ENCODE results near the gene TEX53. TPM values are rescaled to one million over a fixed set of nuclear protein-coding genes. Genes with fewer than 3 reads are reported as not detected.
A peak's percentile ranks its signal among the peaks of the same experiment; 100 is the strongest.

The TEX53 gene
- total RNA-seq, 4 donors from 2014 or later = not detected

GRCh38 chr9:114611516-114612271 lies 45.9 kb downstream of the TEX53 start:
- Histone ChIP-seq H3K27ac (peak overlapping the region; percentile 75 to 94 (median 90)), H3K4me1 (peaks cover 7 to 9% of the 10 kb centered on the region in 2 donors), H3K9me3 (no peaks in the 10 kb centered on the region), H3K36me3 (no peaks in the 10 kb centered on the region), H3K4me3 (peak overlapping the region; percentile 63 to 89 (median 71)), H3K27me3 (no peaks in the 10 kb centered on the region)
- DNase-seq (peak; percentile 45 to 75), ATAC-seq (peak; percentile 89)
- in situ Hi-C loops (cut with MboI; ENCODE audit: low sequenced_read_pairs in 4 of 4) (no loop called here), intact Hi-C loops (cut with DNase I; ENCODE audit: low total_unique reads) (loop anchor here (1.0 kb wide), 1 partner anchor 19 kb away; no protein-coding TSS in a partner anchor)
- TF ChIP-seq CTCF (IDR thresholded peaks at IDR 0.05 in 4 of 5, conservative IDR thresholded peaks at IDR 0.05 in 1 of 5) (no peak), POLR2A (IDR thresholded peaks at IDR 0.05) (no peak)

- intact Hi-C loops (cut with DNase I; ENCODE audit: low total_unique reads) (no loop called here), in situ Hi-C loops (cut with MboI; ENCODE audit: low sequenced_read_pairs in 4 of 4) (no loop called here)
- TF ChIP-seq POLR2A (IDR thresholded peaks at IDR 0.05) = no peak
- TF ChIP-seq CTCF (IDR thresholded peaks at IDR 0.05 in 4 of 5, conservative IDR thresholded peaks at IDR 0.05 in 1 of 5) = no peak
- H3K27ac ChIP-seq = no peak overlapping the region
- no peaks in the 10 kb centered on the region for H3K9me3 ChIP-seq
- no peak for DNase-seq
- no peaks in the 10 kb centered on the region for H3K36me3 ChIP-seq
- H3K4me1 ChIP-seq = peaks cover 7 to 9% of the 10 kb centered on the region in 2 donors
- no peaks in the 10 kb centered on the region for H3K27me3 ChIP-seq
- H3K4me3 ChIP-seq = no peak overlapping the region
- no peak for ATAC-seq
Measured at GRCh38 chr9:114608525-114608796, 49.1 kb downstream of the TEX53 start.

- no peak for ATAC-seq
- in situ Hi-C loops (cut with MboI; ENCODE audit: low sequenced_read_pairs in 4 of 4) = no loop called here
- no peak overlapping the region for H3K27ac ChIP-seq
Measured at GRCh38 chr9:114607671-114608524, 49.7 kb downstream of the TEX53 start.

GRCh38 chr9:114606597-114607207 lies 50.9 kb downstream of the TEX53 start:
- intact Hi-C loops (cut with DNase I; ENCODE audit: low total_unique reads) = no loop called here

More at GRCh38 chr9:114607671-114608524, 49.7 kb downstream of the TEX53 start:
- H3K4me1 ChIP-seq = peaks cover 7 to 9% of the 10 kb centered on the region in 2 donors
- TF ChIP-seq CTCF (IDR thresholded peaks at IDR 0.05 in 4 of 5, conservative IDR thresholded peaks at IDR 0.05 in 1 of 5) (no peak), POLR2A (IDR thresholded peaks at IDR 0.05) (no peak)
- no peak overlapping the region for H3K4me3 ChIP-seq
- H3K36me3 ChIP-seq = no peaks in the 10 kb centered on the region
- H3K27me3 ChIP-seq = no peaks in the 10 kb centered on the region
- intact Hi-C loops (cut with DNase I; ENCODE audit: low total_unique reads) = no loop called here
- H3K9me3 ChIP-seq = no peaks in the 10 kb centered on the region
- no peak for DNase-seq

More at GRCh38 chr9:114606597-114607207, 50.9 kb downstream of the TEX53 start:
- no peak for DNase-seq
- Histone ChIP-seq H3K27ac (no peak overlapping the region), H3K27me3 (no peaks in the 10 kb centered on the region), H3K4me1 (no peaks in the 10 kb centered on the region), H3K36me3 (no peaks in the 10 kb centered on the region), H3K9me3 (no peaks in the 10 kb centered on the region), H3K4me3 (no peak overlapping the region)
- TF ChIP-seq POLR2A (IDR thresholded peaks at IDR 0.05) = no peak
- TF ChIP-seq CTCF (IDR thresholded peaks at IDR 0.05 in 4 of 5, conservative IDR thresholded peaks at IDR 0.05 in 1 of 5) = no peak
- no peak for ATAC-seq
- in situ Hi-C loops (cut with MboI; ENCODE audit: low sequenced_read_pairs in 4 of 4) = no loop called here

Other genes starting within 250 kb of the TEX53 start
- gene WHRN, start 152.3 kb downstream of the TEX53 start, total RNA-seq = under 1 TPM in 2 of 4 donors, not detected in 2; 0.16 to 0.18 TPM
- 100 to 1,000 TPM; 105 to 191 (median 176) TPM for gene ATP6V1G1, start 70.0 kb downstream of the TEX53 start, total RNA-seq
- gene TMEM268, start 46.5 kb downstream of the TEX53 start, total RNA-seq = 1 to 10 TPM; 4.9 to 6.0 (median 5.4) TPM
- not detected for gene TEX48, start 24.4 kb upstream of the TEX53 start, total RNA-seq
- not detected for gene TNFSF15, start 148.2 kb upstream of the TEX53 start, total RNA-seq